ENCODE measurements around the gene ANXA6. TPM values are rescaled to one million over a fixed set of nuclear protein-coding genes. Genes with fewer than 3 reads are reported as not detected.

Gene ANXA6
- total RNA-seq, 4 donors from 2014 or later, result 267 to 470 (median 382) TPM

DNA sequence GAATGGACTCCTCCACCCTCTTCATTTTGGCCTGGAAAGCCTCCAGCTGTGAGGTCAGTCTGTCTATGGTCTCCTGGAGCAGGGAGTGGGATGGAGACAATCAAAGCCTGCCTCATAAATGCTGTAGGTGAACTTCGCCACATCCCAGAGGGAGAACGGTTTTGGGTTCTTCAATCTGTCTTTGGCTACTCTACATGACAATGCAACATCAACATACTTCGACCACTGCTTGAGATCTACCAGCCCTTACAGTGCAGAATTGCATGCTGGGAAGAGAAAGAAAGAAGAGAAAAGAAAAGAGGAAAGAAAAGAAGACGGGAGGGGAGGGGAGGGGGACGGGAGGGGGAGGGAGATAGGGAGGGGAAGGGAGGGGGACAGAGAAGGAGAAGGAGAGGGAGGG lies 28.5 kb upstream of the ANXA6 start:
- TF ChIP-seq CTCF (IDR thresholded peaks at IDR 0.05; ENCODE audit: low read depth), result no peak

- TF ChIP-seq CTCF (IDR thresholded peaks at IDR 0.05; ENCODE audit: low read depth), result no peak
Measured at GRCh38 chr5:151184316-151185042, 26.9 kb upstream of the ANXA6 start.

DNA sequence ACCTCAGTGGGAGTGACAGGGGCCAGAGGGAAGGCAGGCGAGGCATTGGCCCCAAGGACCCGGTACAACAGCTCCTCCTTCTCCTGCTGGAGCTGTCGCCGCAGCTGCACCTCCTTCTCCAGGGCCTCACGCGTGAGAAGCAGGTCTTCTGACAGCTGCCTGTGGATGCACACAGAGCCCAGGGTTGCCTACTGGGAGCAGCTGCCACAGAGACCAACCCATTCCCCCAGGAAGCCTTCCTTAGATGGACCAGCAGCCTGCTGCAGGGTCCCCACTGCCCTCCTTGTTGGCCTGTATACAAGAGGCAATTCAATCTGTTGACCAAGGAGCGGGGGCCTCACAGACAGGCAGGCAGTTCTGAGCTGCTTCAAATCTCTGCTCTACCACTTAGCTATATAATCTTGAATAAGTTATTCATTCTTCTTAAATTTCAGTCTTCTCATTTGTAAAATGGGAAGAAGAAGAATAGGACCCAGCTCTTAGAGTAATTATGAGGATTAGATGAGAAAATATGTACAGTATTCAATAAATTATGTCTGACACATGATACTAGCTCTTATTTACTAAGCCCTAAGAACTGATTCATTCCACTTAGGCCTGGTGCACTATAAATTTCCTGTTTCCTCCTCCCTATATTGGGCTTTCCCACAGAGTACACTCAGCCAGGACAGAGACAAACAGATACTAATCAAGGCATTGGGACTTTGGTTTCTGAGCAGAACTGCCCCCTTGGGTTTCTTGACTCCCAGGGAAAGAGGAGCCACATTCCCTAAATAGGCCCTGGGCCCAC lies 26.1 kb upstream of the ANXA6 start:
- TF ChIP-seq CTCF (IDR thresholded peaks at IDR 0.05; ENCODE audit: low read depth), result no peak

GRCh38 chr5:151182976-151183375 lies 25.4 kb upstream of the ANXA6 start:
- no peak for TF ChIP-seq CTCF (IDR thresholded peaks at IDR 0.05; ENCODE audit: low read depth)

- no peak for TF ChIP-seq CTCF (IDR thresholded peaks at IDR 0.05; ENCODE audit: low read depth)
Measured at GRCh38 chr5:151182524-151182900, 24.9 kb upstream of the ANXA6 start.

- no peak for TF ChIP-seq CTCF (IDR thresholded peaks at IDR 0.05; ENCODE audit: low read depth)
Measured at GRCh38 chr5:151181818-151182523, 24.4 kb upstream of the ANXA6 start.

DNA sequence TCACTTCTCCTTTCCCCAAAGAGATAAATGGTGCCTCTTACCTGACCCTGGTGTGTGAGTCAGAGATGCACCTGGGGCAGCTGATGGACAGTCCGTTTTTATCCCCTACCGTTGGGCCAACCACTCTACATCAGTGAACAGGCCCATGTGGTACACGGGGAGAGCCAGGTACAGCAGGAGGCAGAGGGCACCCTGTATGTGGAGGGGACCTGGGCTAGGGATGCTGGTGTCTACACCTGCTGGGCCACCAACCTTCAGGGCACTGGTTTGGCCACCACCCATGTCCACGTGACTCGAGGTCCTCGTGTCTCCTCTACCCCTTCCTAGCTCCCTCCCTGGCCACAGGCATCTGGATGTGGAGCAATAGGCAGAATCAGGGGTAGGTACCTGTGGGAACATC lies 22.7 kb upstream of the ANXA6 start:
- TF ChIP-seq CTCF (IDR thresholded peaks at IDR 0.05; ENCODE audit: low read depth), result no peak

Measured in subcutaneous adipose tissue (tissue), 4 donors.